NCI-H2107 treated with DMSO at 0.1 percent for 48 hours (cell line): Measurements from ENCODE around the gene COL4A3.

Source experiments
- DNase-seq: peaks from one replicate; lab custom pipeline; 2025; ENCODE audit not compliant: unreplicated experiment; lab: John Stamatoyannopoulos, UW

COL4A3 gene

DNA sequence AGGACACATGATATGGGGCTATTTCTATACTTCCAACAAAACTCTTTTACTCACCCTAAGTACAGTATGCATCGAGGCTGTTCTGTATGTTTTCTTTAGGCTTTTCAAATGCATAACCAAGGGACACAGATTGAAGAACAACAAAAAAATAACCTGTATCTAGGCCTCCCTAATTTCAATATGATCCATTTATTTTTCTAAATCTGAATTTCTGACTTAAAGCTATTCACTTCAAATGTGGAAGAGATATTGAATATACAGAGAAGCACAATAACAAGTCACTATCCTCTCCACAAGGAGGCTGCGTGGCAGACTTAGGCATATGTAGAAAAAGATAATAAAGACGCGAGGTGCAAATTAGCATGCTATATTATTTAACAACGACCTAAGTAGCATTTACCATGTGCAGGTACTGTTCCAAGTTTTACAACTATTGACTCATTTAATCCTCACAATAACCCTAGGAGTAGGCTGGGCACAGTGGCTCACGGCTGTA, 121.4 kb downstream of the COL4A3 start:
- no peak for DNase-seq

- no peak for DNase-seq
Observed at GRCh38 chr2:227287771-227288170, 123.3 kb downstream of the COL4A3 start.

DNA sequence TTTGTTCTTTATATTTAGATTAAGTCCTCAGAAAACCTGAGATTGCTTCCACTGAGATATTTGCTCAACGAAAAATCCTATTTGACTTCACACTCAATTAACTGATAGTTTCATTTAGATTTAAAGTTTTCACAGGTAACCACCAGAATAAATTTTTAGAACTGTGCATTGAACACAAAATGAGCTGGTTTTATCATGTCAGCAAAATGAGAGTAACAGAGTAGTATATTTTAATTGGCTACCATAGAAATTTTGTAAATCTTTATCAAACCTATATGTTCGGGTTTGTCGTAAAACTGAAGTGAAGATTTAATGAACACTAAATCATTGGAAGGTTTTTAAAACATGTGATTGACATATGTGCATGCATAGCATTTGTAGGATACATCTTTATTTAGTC, 127.9 kb downstream of the COL4A3 start:
- no peak for DNase-seq

DNA sequence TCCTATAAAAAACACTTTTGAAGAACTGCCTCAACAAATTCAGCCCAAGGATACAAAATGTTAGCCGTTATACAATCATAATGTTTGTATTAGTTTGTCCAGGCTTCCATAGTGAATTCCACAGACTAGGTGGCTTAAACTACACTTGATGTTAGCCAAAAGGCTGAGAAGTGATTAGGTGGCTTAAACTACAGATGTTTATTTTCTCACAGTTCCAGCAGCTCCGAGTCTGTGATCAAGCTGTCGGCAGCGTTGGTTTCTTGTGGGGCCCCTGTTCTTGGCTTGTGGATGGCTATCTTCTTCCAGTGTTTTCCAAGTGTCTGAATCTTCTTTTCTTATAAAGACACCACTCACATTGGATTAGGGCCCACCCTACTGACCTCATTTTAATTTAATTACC, 129.1 kb downstream of the COL4A3 start:
- DNase-seq = no peak

GRCh38 chr2:227295806-227296205, 131.4 kb downstream of the COL4A3 start:
- DNase-seq = peak; percentile 55

DNA sequence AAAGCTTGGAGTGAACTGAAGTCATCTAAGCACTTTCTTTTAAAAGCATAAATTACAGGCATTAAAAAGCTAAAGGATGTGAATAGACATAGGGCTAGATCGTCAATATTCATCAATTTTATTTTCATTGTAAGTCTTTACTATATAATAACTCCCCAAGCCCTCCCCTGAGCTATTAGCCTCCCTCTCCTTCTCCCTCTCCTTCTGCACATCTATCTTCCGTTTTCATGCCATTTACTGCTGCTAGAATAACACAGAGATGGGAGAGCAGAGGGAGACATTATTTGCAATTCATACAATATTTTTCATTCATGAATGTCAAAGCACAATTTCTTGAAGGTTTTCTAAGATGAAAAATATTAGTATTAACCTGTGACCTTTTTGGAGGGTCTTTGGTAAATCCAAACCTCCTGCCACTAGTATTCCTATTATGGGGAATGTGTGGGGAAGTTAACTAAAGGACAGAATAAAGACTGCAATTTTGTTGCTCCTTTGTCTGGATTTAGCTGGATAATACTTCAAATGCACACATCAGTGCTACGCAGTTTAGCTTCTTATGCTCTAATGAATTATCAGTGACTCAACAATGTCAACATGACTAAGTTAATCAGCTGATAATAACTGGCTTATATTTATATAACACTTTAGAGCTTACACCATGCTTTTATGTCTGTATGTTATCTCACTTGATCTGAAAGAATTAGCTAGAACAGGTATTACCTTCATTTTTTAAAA, 132.4 kb downstream of the COL4A3 start:
- no peak for DNase-seq

DNA sequence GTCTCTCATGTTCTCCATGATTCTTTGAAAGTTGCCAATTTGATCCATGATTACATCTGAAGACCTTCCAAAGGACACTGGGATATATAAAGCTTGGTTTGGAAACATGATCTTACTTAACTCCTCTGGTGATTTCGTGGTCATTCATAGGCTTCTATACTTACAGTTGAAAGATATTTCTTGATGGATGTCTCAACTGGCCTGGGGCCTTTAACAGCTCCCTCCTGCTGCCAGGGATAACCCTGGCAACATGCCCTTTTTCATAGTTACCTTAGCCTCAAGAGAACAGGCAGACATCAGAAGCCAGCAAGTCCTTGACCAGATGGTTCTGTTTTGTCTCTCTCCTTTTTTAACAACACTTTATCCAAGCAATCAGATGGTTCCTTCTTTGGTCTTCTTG, 137.1 kb downstream of the COL4A3 start:
- no peak for DNase-seq

- no peak for DNase-seq
Observed at GRCh38 chr2:227308784-227309183, 144.4 kb downstream of the COL4A3 start.

DNA sequence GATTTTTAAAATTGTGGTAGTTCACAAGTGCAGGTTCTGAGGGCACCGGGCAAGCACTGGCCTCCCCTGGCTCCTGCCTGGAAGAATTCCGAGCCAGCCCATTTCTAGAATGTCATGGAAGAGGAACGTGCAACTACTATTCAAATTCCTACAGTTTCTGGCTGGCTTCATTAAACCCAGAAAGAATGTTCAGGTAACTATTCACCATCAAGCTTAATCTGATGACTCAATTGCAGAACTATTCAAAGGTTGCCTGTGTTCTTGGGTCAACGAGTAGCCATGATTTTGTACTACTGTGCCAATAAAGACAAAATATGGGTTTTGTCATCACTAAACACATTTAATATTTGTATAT, 146.3 kb downstream of the COL4A3 start:
- DNase-seq = no peak

GRCh38 chr2:227311861-227312506, 147.6 kb downstream of the COL4A3 start:
- no peak for DNase-seq

GRCh38 chr2:227312579-227312978, 148.2 kb downstream of the COL4A3 start:
- no peak for DNase-seq

GRCh38 chr2:227313310-227313709, 148.9 kb downstream of the COL4A3 start:
- no peak for DNase-seq

GRCh38 chr2:227317834-227318233, 153.4 kb downstream of the COL4A3 start:
- no peak for DNase-seq

- no peak for DNase-seq
Observed at GRCh38 chr2:227320305-227321094, 156.1 kb downstream of the COL4A3 start.

DNA sequence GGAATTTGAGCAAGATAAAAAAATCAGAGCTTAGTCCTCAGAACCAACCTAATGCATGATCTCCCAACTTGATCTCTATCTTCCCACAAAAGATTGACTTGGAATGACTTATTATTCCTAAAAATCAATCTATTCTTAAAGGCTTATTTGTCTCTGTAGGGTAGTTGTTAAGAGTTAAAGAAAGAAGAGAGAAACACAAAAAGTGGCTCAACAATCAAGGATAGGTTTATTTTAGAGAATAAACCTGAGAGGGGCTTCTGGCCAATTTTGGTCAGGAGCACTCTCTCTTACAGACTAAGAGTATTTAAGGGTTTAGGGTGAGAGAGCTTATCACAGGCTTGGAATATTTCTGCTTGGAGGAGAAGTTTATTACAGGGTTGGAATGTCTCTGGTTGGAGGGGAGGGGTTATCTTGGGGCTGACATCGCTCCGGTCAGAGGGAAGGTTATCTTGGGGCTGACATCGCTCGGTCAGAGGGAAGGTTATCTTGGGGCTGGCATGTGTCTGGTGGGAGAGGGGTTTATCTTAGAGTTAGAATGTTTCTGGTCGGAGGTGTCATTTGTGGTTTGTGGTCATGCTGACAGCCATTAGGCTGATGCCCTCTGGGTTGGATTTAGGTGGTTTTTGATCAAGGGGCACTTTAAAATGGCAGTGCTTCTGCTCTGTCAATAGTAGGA, 158.2 kb downstream of the COL4A3 start:
- DNase-seq = no peak

GRCh38 chr2:227323818-227324217, 159.4 kb downstream of the COL4A3 start:
- no peak for DNase-seq

- DNase-seq = no peak
Observed at GRCh38 chr2:227324642-227324994, 160.2 kb downstream of the COL4A3 start.

DNA sequence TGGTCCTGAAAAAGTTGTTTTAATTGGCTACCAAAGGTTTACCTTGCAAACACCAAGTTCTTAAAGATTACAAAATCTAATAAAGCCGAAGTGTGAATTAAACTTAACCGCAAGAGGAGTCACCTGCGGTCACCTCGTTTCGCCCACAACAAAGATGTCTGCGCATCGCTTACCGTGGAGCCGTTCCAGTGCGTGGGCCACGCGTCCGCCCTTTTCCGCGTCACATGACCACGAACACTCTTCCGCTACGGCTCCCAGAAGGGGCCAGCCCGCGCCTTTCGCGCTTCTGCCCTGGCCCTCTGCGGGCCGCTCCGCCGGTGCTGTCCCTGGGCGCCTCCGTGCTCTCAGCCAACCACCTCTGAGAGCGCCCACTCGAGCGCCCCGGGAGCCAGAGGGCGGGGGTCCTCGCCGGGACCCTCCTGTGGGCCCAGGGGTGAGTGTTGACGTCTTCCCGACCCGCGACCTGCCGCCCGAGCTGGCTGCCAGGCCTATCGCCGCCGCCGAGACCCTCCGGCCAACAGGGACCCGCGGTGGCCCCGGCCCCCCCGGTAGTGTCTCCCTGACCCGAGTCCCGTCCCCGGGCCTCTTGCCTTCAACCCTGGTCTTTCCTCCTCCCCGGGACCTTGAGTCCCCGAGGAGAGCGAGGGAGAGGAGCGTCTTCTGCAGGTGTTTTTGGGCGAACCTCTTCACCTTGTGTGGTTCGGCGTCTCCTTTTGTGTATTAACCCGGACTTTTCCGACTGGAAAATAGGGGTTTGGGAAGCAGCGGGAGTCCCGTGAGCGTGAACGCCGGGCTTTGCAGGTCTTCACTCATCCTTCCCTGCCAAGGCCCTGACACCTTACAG, 160.8 kb downstream of the COL4A3 start, which contains the start of gene MFF:
TSS of gene MFF (plus strand) at position 257 of the 844 bp plus-strand sequence. CDS start 5,415 bp downstream, outside the sequence.
- peak; percentile 76 for DNase-seq

GRCh38 chr2:227325839-227326195, 161.4 kb downstream of the COL4A3 start:
- no peak for DNase-seq

- DNase-seq = no peak
Observed at GRCh38 chr2:227326783-227327182, 162.4 kb downstream of the COL4A3 start.
